H1 (cell line): ENCODE results near the gene HIBADH. TPM values are rescaled to one million over a fixed set of nuclear protein-coding genes. Genes with fewer than 3 reads are reported as not detected.

Source experiments
- CTCF ChIA-PET: fragments of 300-600 bp; sonication (Branson Sonifier 250); formaldehyde crosslinking; loops from one replicate; lab custom pipeline; 2021; ENCODE audit not compliant: partially characterized antibody; lab: Charles Lee
- POLR2A ChIA-PET: fragments of 300-600 bp; sonication (Branson Sonifier 250); formaldehyde crosslinking; loops from one replicate; lab custom pipeline; 2021; ENCODE audit warnings: inconsistent platforms; ENCODE audit not compliant: partially characterized antibody; lab: Charles Lee
- DNase-seq, 2 experiments: peaks; one replicate each; pipeline versions ENCODE4 v3.0.0 to v3.0.0-alpha.2; 2010 to 2022; ENCODE audit warnings: low spot score in 2 of 2, low read depth in 1 of 2, mixed read lengths in 1 of 2
- FAIRE-seq: peaks from 2 replicates; lab custom pipeline; 2011; peaks lifted over from hg19 to GRCh38; lab: Jason Lieb, UNC
- H2AFZ ChIP-seq: 2 replicates; pipeline ENCODE4 v1.8.1; 2012; ENCODE audit warnings: low read length, inconsistent platforms
- H2AK5ac ChIP-seq: 2 replicates; pipeline ENCODE4 v1.6.1; 2013; ENCODE audit warnings: low read depth, low read length
- H2BK120ac ChIP-seq: replicated peaks from 2 replicates; pipeline ENCODE3; 2013; ENCODE audit warnings: low read depth, low read length, inconsistent platforms
- H2BK12ac ChIP-seq: 2 replicates; pipeline ENCODE4 v1.6.1; 2013; ENCODE audit warnings: low read depth, low read length
- H2BK15ac ChIP-seq: 2 replicates; pipeline ENCODE4 v1.6.1; 2013; ENCODE audit warnings: low read length
- H2BK20ac ChIP-seq: 2 replicates; pipeline ENCODE4 v1.6.1; 2013; ENCODE audit warnings: low read length
- H2BK5ac ChIP-seq: 2 replicates; pipeline ENCODE4 v1.6.1; 2013; ENCODE audit warnings: low read depth, low read length
- H3K14ac ChIP-seq: 2 replicates; pipeline ENCODE4 v1.6.1; 2013; ENCODE audit warnings: inconsistent platforms; ENCODE audit not compliant: insufficient read length
- H3K18ac ChIP-seq: 2 replicates; pipeline ENCODE4 v1.6.1; 2013; ENCODE audit warnings: low read length; ENCODE audit errors: extremely low read depth
- H3K23ac ChIP-seq: 2 replicates; pipeline ENCODE4 v1.6.1; 2013; ENCODE audit warnings: inconsistent platforms; ENCODE audit not compliant: insufficient read length
- H3K23me2 ChIP-seq: 2 replicates; pipeline ENCODE4 v1.6.1; 2013; ENCODE audit warnings: low read depth, low read length
- H3K27ac ChIP-seq: 2 replicates; pipeline ENCODE4 v1.6.1; 2011; ENCODE audit warnings: low read depth, low read length, inconsistent platforms
- H3K27me3 ChIP-seq, 4 experiments: replicated peaks in 1 of 4; 1 replicate in 1 of 4; 2 replicates in 3 of 4; pipeline versions ENCODE4 v1.6.1 to v1.8.1; 2011 to 2013; ENCODE audit warnings: low read length in 3 of 4, mild to moderate bottlenecking in 3 of 4, inconsistent platforms in 2 of 4, mixed read lengths in 2 of 4, moderate library complexity in 1 of 4; ENCODE audit not compliant: control insufficient read depth in 3 of 4, insufficient read depth in 3 of 4; ENCODE audit errors: extremely low read depth in 1 of 4
- H3K36me3 ChIP-seq, 4 experiments: 2 replicates each; pipeline versions ENCODE4 v1.6.1 to v1.8.1; 2011 to 2013; ENCODE audit warnings: mild to moderate bottlenecking in 4 of 4, low read length in 3 of 4, moderate library complexity in 2 of 4, control low read depth in 1 of 4, inconsistent platforms in 1 of 4; ENCODE audit not compliant: insufficient read depth in 4 of 4, control insufficient read depth in 2 of 4
- H3K4ac ChIP-seq: replicated peaks from 2 replicates; pipeline ENCODE3; 2013; ENCODE audit warnings: low read length, low read depth, mixed read lengths, inconsistent platforms; ENCODE audit not compliant: insufficient read length
- H3K4me1 ChIP-seq, 4 experiments: replicated peaks in 1 of 4; 1 replicate in 1 of 4; 2 replicates in 3 of 4; pipeline versions ENCODE4 v1.6.1 to v1.8.1; 2011 to 2013; ENCODE audit warnings: low read length in 3 of 4, inconsistent platforms in 2 of 4, mixed read lengths in 1 of 4; ENCODE audit not compliant: insufficient read depth in 4 of 4, control insufficient read depth in 3 of 4
- H3K4me2 ChIP-seq, 2 experiments: 2 replicates each; pipeline versions ENCODE4 v1.6.1 to v1.8.1; 2011 to 2013; ENCODE audit warnings: low read depth in 2 of 2, low read length in 2 of 2, control low read depth in 1 of 2, inconsistent platforms in 1 of 2, mild to moderate bottlenecking in 1 of 2; ENCODE audit not compliant: insufficient read depth in 1 of 2
- H3K4me3 ChIP-seq, 4 experiments: fragments of 200-600, 300-600 bp in 1 of 4; sonication (generic), shearing (Covaris generic), sonication (Bioruptor Twin) in 1 of 4; 2 replicates each; pipeline versions ENCODE4 v1.5.1 to v1.8.1; 2011 to 2016; ENCODE audit warnings: low read length in 4 of 4, low read depth in 3 of 4, control low read depth in 2 of 4, inconsistent platforms in 2 of 4, mild to moderate bottlenecking in 2 of 4, mixed read lengths in 1 of 4, moderate library complexity in 1 of 4; ENCODE audit not compliant: insufficient read depth in 2 of 4; ENCODE audit errors: extremely low read depth in 1 of 4
- H3K56ac ChIP-seq: replicated peaks from 2 replicates; pipeline ENCODE3; 2013; ENCODE audit warnings: low read depth, mild to moderate bottlenecking, mixed read lengths, low read length, inconsistent platforms; ENCODE audit not compliant: insufficient read length
- H3K79me1 ChIP-seq: 2 replicates; pipeline ENCODE4 v1.6.1; 2013; ENCODE audit warnings: low read depth, low read length, control low read depth
- H3K79me2 ChIP-seq, 2 experiments: 2 replicates each; pipeline versions ENCODE4 v1.6.1 to v1.8.1; 2012 to 2013; ENCODE audit warnings: low read length in 2 of 2, mild to moderate bottlenecking in 2 of 2, inconsistent platforms in 1 of 2; ENCODE audit not compliant: insufficient read depth in 2 of 2, control insufficient read depth in 1 of 2
- H3K9ac ChIP-seq, 4 experiments: replicated peaks in 1 of 4; 1 replicate in 1 of 4; 2 replicates in 3 of 4; pipeline versions ENCODE4 v1.6.1 to v1.8.1; 2011 to 2013; ENCODE audit warnings: low read depth in 3 of 4, low read length in 3 of 4, control low read depth in 2 of 4, mild to moderate bottlenecking in 2 of 4, moderate library complexity in 2 of 4, inconsistent platforms in 1 of 4; ENCODE audit errors: extremely low read depth in 1 of 4
- H3K9me3 ChIP-seq, 2 experiments: 2 replicates each; pipeline versions ENCODE4 v1.6.1 to v1.8.1; 2012 to 2013; ENCODE audit warnings: mild to moderate bottlenecking in 2 of 2, moderate library complexity in 2 of 2, control low read depth in 1 of 2, inconsistent platforms in 1 of 2, low read depth in 1 of 2, low read length in 1 of 2, mixed read lengths in 1 of 2; ENCODE audit not compliant: insufficient read depth in 2 of 2
- H4K20me1 ChIP-seq, 2 experiments: replicated peaks in 1 of 2; 2 replicates each; pipeline versions ENCODE3 to v1.8.1; 2011 to 2013; ENCODE audit warnings: inconsistent platforms in 2 of 2, low read length in 2 of 2, mild to moderate bottlenecking in 1 of 2; ENCODE audit not compliant: insufficient read depth in 2 of 2, control insufficient read depth in 1 of 2
- H4K5ac ChIP-seq: 2 replicates; pipeline ENCODE4 v1.6.1; 2013; ENCODE audit warnings: low read length, low read depth, mixed read lengths, inconsistent platforms; ENCODE audit not compliant: insufficient read length
- H4K8ac ChIP-seq: 2 replicates; pipeline ENCODE4 v1.8.0; 2013; ENCODE audit warnings: mild to moderate bottlenecking, moderate library complexity, low read length, inconsistent platforms; ENCODE audit not compliant: insufficient read depth; ENCODE audit errors: extremely low read depth
- H4K91ac ChIP-seq: replicated peaks from 2 replicates; pipeline ENCODE3; 2013; ENCODE audit warnings: low read length, mixed read lengths, inconsistent platforms; ENCODE audit not compliant: insufficient read length
- CHD2 ChIP-seq: IDR thresholded peaks from 2 replicates; pipeline ENCODE4 v1.6.1; 2012; ENCODE audit warnings: low read length, improper control_type of control experiment
- CTBP2 ChIP-seq: IDR thresholded peaks from 2 replicates; pipeline ENCODE4 v1.7.0; 2011; ENCODE audit warnings: borderline replicate concordance, mild to moderate bottlenecking, moderate library complexity, mixed read lengths, low read length; ENCODE audit not compliant: insufficient read depth, insufficient read length
- EP300 ChIP-seq, 2 experiments: IDR thresholded peaks; 1 replicate in 1 of 2; 2 replicates in 1 of 2; pipeline ENCODE4 v1.6.1; 2011 to 2012; ENCODE audit warnings: low read depth in 2 of 2, low read length in 2 of 2, mild to moderate bottlenecking in 2 of 2, borderline replicate concordance in 1 of 2, inconsistent platforms in 1 of 2, moderate library complexity in 1 of 2
- GTF2F1 ChIP-seq: IDR thresholded peaks from 2 replicates; pipeline ENCODE4 v1.6.1; 2012; ENCODE audit warnings: low read depth, low read length, improper control_type of control experiment, borderline replicate concordance
- HDAC6 ChIP-seq: IDR thresholded peaks from one replicate; pipeline ENCODE4 v1.7.1; 2012; ENCODE audit warnings: low read depth, mild to moderate bottlenecking, inconsistent platforms, low read length, moderate library complexity
- KDM1A ChIP-seq: fragments of 200-600, 300-600 bp; sonication (generic); IDR thresholded peaks from 2 replicates; pipeline ENCODE4 v1.7.1; 2016; ENCODE audit warnings: mild to moderate bottlenecking, low read length, borderline replicate concordance
- KDM5A ChIP-seq: fragments of 200-600 bp; IDR thresholded peaks from 2 replicates; pipeline ENCODE4 v1.7.1; 2012; ENCODE audit warnings: mild to moderate bottlenecking, low read length, inconsistent platforms, mixed read lengths
- POLR2AphosphoS5 ChIP-seq: IDR thresholded peaks from 2 replicates; pipeline ENCODE4 v1.6.1; 2011; ENCODE audit warnings: low read depth, low read length
- RXRA ChIP-seq: IDR thresholded peaks from 2 replicates; pipeline ENCODE4 v1.6.1; 2011; ENCODE audit warnings: low read depth, mild to moderate bottlenecking, low read length, moderate library complexity; ENCODE audit not compliant: insufficient read depth
- SP1 ChIP-seq: IDR thresholded peaks from 2 replicates; pipeline ENCODE4 v1.6.1; 2011; ENCODE audit warnings: low read depth, low read length
- SRF ChIP-seq: IDR thresholded peaks from 2 replicates; pipeline ENCODE4 v1.6.1; 2011; ENCODE audit warnings: mild to moderate bottlenecking, low read depth, low read length, moderate library complexity
- TAF1 ChIP-seq: IDR thresholded peaks from 2 replicates; pipeline ENCODE4 v1.6.1; 2011; ENCODE audit warnings: mild to moderate bottlenecking, low read depth, low read length
- YY1 ChIP-seq: IDR thresholded peaks from 2 replicates; pipeline ENCODE4 v1.6.1; 2011; ENCODE audit warnings: low read depth, mild to moderate bottlenecking, low read length
- ZNF274 ChIP-seq: IDR thresholded peaks from 2 replicates; pipeline ENCODE4 v1.7.0; 2012; ENCODE audit warnings: low read length, borderline replicate concordance; ENCODE audit errors: extremely low read depth
- WGBS, 2 experiments: shearing (Covaris generic) in 1 of 2; methylation state at CpG; one replicate each; pipeline versions ENCODE4 v1.1.6 to v1.1.7; 2013 to 2015; ENCODE audit warnings: low lambda C conversion rate in 2 of 2, mixed read lengths in 2 of 2, inconsistent platforms in 1 of 2, low coverage in 1 of 2, missing lambda C conversion rate in 1 of 2; ENCODE audit not compliant: insufficient replicate concordance in 2 of 2, insufficient coverage in 1 of 2, insufficient read length in 1 of 2; ENCODE audit errors: extremely low coverage in 1 of 2, missing lambda C conversion rate in 1 of 2; 5-methylcytosine and 5-hydroxymethylcytosine counted together
- polyA plus RNA-seq, 7 experiments: library from polyadenylated mRNA; depleted of rRNA in 3 of 7; stranded (reverse) in 5 of 7; unstranded in 2 of 7; fragments of >200 nt in 5 of 7; fragments of 200-250 nt in 2 of 7; gene quantifications; 1 replicate in 5 of 7; 2 replicates in 1 of 7; 4 replicates in 1 of 7; pipeline versions ENCODE4 v1.2.1 to v1.2.3, GENCODE V29; 2011 to 2013; ENCODE audit warnings: missing spikeins in 2 of 7, mixed read lengths in 2 of 7
- total RNA-seq: library from RNA; stranded (reverse); fragmentation: NEBNext Ultra II Directional; extraction: Animal tissue kit (Norgen Biotek cat#: 25700); gene quantifications from 2 replicates; pipeline ENCODE4 v1.2.1, GENCODE V29; 2021
- TF ChIP-seq, protein P1 (sequence below): IDR thresholded peaks from 2 replicates; pipeline ENCODE4 v1.6.1; 2012; ENCODE audit warnings: inconsistent platforms

The HIBADH gene
- total and polyA plus RNA-seq, 2 of the 8 experiments (the other 6 are each of a cell fraction or from before 2014, with no cell fraction given): 30.1 to 39.5 TPM

DNA sequence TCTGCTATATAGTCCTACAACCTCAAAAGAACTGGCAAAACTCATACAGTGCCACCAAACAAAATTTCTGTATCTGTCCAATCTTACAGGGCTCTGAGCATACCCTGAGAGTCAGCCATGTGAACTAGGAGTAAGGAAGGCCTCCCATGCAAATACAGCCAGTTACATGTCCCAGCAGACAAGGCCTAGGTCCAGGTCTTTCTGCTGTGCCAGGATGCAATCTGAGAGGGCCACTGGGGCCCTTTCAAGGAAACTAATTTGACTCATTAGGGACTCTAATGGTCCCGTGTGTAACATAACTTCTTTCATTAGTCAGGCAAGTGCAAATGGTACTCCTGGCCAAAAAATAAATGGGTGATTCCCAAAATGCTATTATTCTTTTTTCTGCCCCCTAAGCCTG, 17.9 kb upstream of the HIBADH start:
- WGBS, 2 experiments: 96% methylated on average over 1 of the region's 1 CpG; no CpG with 5 or more reads in 1 of the 2 experiments
- no peak overlapping the region for H3K14ac ChIP-seq
- no peaks in the 10 kb centered on the region for H3K23me2 ChIP-seq
- no peaks in the 10 kb centered on the region for H3K79me1 ChIP-seq
- no peak overlapping the region for H2BK5ac ChIP-seq
- DNase-seq (no peak), FAIRE-seq (no peak)
- H2AFZ ChIP-seq: no peak overlapping the region
- H3K79me2 ChIP-seq: no peaks in the 10 kb centered on the region
- H3K27me3 ChIP-seq: no peaks in the 10 kb centered on the region
- no peak overlapping the region for H3K9ac ChIP-seq
- H3K4me1 ChIP-seq: no peaks in the 10 kb centered on the region
- no peak overlapping the region for H3K4me3 ChIP-seq
- no peaks in the 10 kb centered on the region for H3K9me3 ChIP-seq
- H3K36me3 ChIP-seq: no peaks in the 10 kb centered on the region
- no peak overlapping the region for H4K91ac ChIP-seq
- no peak overlapping the region for H3K56ac ChIP-seq
- H4K5ac ChIP-seq: no peak overlapping the region
- H4K8ac ChIP-seq: no peak overlapping the region
- CTCF ChIA-PET: no interaction called here
- no peak overlapping the region for H2BK15ac ChIP-seq
- no peak overlapping the region for H2BK12ac ChIP-seq
- H2BK20ac ChIP-seq: no peak overlapping the region
- H2AK5ac ChIP-seq: no peak overlapping the region
- no peaks in the 10 kb centered on the region for H4K20me1 ChIP-seq
- POLR2A ChIA-PET: no interaction called here
- H3K18ac ChIP-seq: no peak overlapping the region
- no peak overlapping the region for H3K4ac ChIP-seq
- H3K23ac ChIP-seq: no peak overlapping the region
- TF ChIP-seq, protein P1, sequence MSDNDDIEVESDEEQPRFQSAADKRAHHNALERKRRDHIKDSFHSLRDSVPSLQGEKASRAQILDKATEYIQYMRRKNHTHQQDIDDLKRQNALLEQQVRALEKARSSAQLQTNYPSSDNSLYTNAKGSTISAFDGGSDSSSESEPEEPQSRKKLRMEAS: no peak
- no peak for TF ChIP-seq SP1
- no peak for TF ChIP-seq POLR2AphosphoS5
- no peak for TF ChIP-seq EP300 (IDR thresholded peaks at IDR 0.05; ENCODE audit: borderline replicate concordance in 1 of 2, low read depth in 2 of 2, low read length in 2 of 2)
- TF ChIP-seq SRF: no peak
- TF ChIP-seq ZNF274: no peak
- TF ChIP-seq KDM1A: no peak
- TF ChIP-seq KDM5A: no peak
- TF ChIP-seq HDAC6: no peak
- no peak for TF ChIP-seq CTBP2
- no peak for TF ChIP-seq GTF2F1
- no peak for TF ChIP-seq YY1
- no peak for TF ChIP-seq TAF1
- TF ChIP-seq RXRA: no peak
- no peak for TF ChIP-seq CHD2
- H3K27ac ChIP-seq: no peak overlapping the region
- H2BK120ac ChIP-seq: no peak overlapping the region
- no peak overlapping the region for H3K4me2 ChIP-seq
